HG03280 (cell line): ENCODE data around the gene THEMIS.
A peak's percentile ranks its signal among the peaks of the same experiment; 100 is the strongest.
"Not testable (repeated sequence)": the region's sequence is repeated elsewhere in the genome, so short reads cannot be mapped to it uniquely, and the experiment has no call there.

Source experiments
- ATAC-seq: cut with Tn5 transposase; IDR thresholded peaks from one replicate; pipeline ENCODE4 v1.9.1; 2021; ENCODE audit warnings: mild to moderate bottlenecking, moderate library complexity; ENCODE audit not compliant: unreplicated experiment

The THEMIS gene

GRCh38 chr6:127918506-127919427 is 17.9 kb upstream of the THEMIS start:
- no peak for ATAC-seq

- ATAC-seq: no peak
These were observed 16.9 kb upstream of the THEMIS start for GRCh38 chr6:127917766-127918165.

- ATAC-seq: no peak
These were observed 13.4 kb upstream of the THEMIS start for GRCh38 chr6:127914240-127914639.

- ATAC-seq: no peak
These were observed 12.1 kb upstream of the THEMIS start for GRCh38 chr6:127912914-127913313.

GRCh38 chr6:127907960-127908640 is 7.2 kb upstream of the THEMIS start:
- peak; percentile 47 for ATAC-seq

- ATAC-seq: no peak
These were observed 3.3 kb upstream of the THEMIS start for GRCh38 chr6:127904160-127904559.

- ATAC-seq: no peak
These were observed 2.1 kb upstream of the THEMIS start for GRCh38 chr6:127902933-127903332.

- ATAC-seq: no peak
These were observed 3.4 kb downstream of the THEMIS start for GRCh38 chr6:127897484-127897883.

GRCh38 chr6:127894051-127894450 is 6.8 kb downstream of the THEMIS start:
- no peak for ATAC-seq

- ATAC-seq: no peak
These were observed 7.3 kb downstream of the THEMIS start for GRCh38 chr6:127893541-127893940.

GRCh38 chr6:127891731-127892326 is 9.0 kb downstream of the THEMIS start:
- no peak for ATAC-seq

GRCh38 chr6:127886603-127887002 is 14.3 kb downstream of the THEMIS start:
- no peak for ATAC-seq

GRCh38 chr6:127884134-127884533 is 16.7 kb downstream of the THEMIS start:
- no peak for ATAC-seq

GRCh38 chr6:127881949-127882348 is 18.9 kb downstream of the THEMIS start:
- not testable (repeated sequence) for ATAC-seq

GRCh38 chr6:127880429-127880828 is 20.4 kb downstream of the THEMIS start:
- ATAC-seq: no peak

GRCh38 chr6:127879685-127880084 is 21.2 kb downstream of the THEMIS start:
- ATAC-seq: no peak

GRCh38 chr6:127878115-127878514 is 22.7 kb downstream of the THEMIS start:
- ATAC-seq: no peak

- ATAC-seq: no peak
These were observed 23.6 kb downstream of the THEMIS start for GRCh38 chr6:127877231-127877630.

- ATAC-seq: no peak
These were observed 31.0 kb downstream of the THEMIS start for GRCh38 chr6:127869772-127870404.

GRCh38 chr6:127869183-127869582 is 31.7 kb downstream of the THEMIS start:
- ATAC-seq: no peak

GRCh38 chr6:127868338-127868737 is 32.5 kb downstream of the THEMIS start:
- ATAC-seq: no peak
